CD14-positive monocyte (primary cell): ENCODE measurements around the gene HEPH. TPM values are rescaled to one million over a fixed set of nuclear protein-coding genes. Genes with fewer than 3 reads are reported as not detected.

Experiments
- DNase-seq, 3 donors: peaks; one replicate each; pipeline ENCODE4 v3.0.0-alpha.2; 2011 to 2022
- H2AFZ ChIP-seq: 2 replicates; pipeline ENCODE4 v1.6.0; 2012; ENCODE audit warnings: mild to moderate bottlenecking, low read depth, low read length, inconsistent platforms; ENCODE audit not compliant: insufficient read depth, poor library complexity, severe bottlenecking
- H3K27ac ChIP-seq, 2 donors: 1 replicate in 1 of 2; 2 replicates in 1 of 2; pipeline ENCODE4 v1.5.1; 2012 to 2013; ENCODE audit warnings: low read length in 2 of 2, control low read depth in 1 of 2, inconsistent platforms in 1 of 2, low read depth in 1 of 2, mild to moderate bottlenecking in 1 of 2
- H3K27me3 ChIP-seq, 2 donors: one replicate each; pipeline versions ENCODE4 v1.6.0 to v1.6.1; 2011 to 2013; ENCODE audit warnings: low read length in 2 of 2; ENCODE audit not compliant: control insufficient read depth in 2 of 2, insufficient read depth in 2 of 2
- H3K36me3 ChIP-seq, 2 donors: replicated peaks in 1 of 2; 1 replicate in 1 of 2; 2 replicates in 1 of 2; pipeline versions ENCODE4 v1.5.1 to v1.6.1; 2012 to 2013; ENCODE audit warnings: low read length in 2 of 2, control low read depth in 1 of 2, inconsistent platforms in 1 of 2, mild to moderate bottlenecking in 1 of 2; ENCODE audit not compliant: insufficient read depth in 2 of 2, control insufficient read depth in 1 of 2
- H3K4me1 ChIP-seq, 2 donors: 1 replicate in 1 of 2; 2 replicates in 1 of 2; pipeline versions ENCODE4 v1.5.1 to v1.6.1; 2012 to 2013; ENCODE audit warnings: low read length in 2 of 2, control low read depth in 1 of 2, inconsistent platforms in 1 of 2, mild to moderate bottlenecking in 1 of 2, moderate library complexity in 1 of 2; ENCODE audit not compliant: insufficient read depth in 2 of 2, control insufficient read depth in 1 of 2
- H3K4me2 ChIP-seq: replicated peaks from 2 replicates; pipeline ENCODE3; 2012; ENCODE audit warnings: low read length, moderate library complexity, mild to moderate bottlenecking; ENCODE audit not compliant: poor library complexity, severe bottlenecking; ENCODE audit errors: extremely low read depth
- H3K4me3 ChIP-seq, 3 experiments: fragments of 200-600 bp in 1 of 3; sonication (generic) in 1 of 3; replicated peaks in 1 of 3; 1 replicate in 2 of 3; 2 replicates in 1 of 3; pipeline ENCODE4 v1.5.1; 2011 to 2013; ENCODE audit warnings: low read length in 3 of 3, mild to moderate bottlenecking in 3 of 3, control low read depth in 2 of 3, low read depth in 2 of 3, inconsistent platforms in 1 of 3, moderate library complexity in 1 of 3
- H3K79me2 ChIP-seq: 2 replicates; pipeline ENCODE4 v1.6.0; 2012; ENCODE audit warnings: mild to moderate bottlenecking, control low read depth, inconsistent platforms, low read length, moderate library complexity; ENCODE audit not compliant: insufficient read depth
- H3K9ac ChIP-seq: 2 replicates; pipeline ENCODE4 v1.6.0; 2017; ENCODE audit warnings: low read length, mild to moderate bottlenecking; ENCODE audit not compliant: insufficient read depth, poor library complexity, severe bottlenecking
- H3K9me3 ChIP-seq, 2 donors: replicated peaks in 1 of 2; 1 replicate in 1 of 2; 2 replicates in 1 of 2; pipeline versions ENCODE4 v1.5.1 to v1.6.1; 2012 to 2013; ENCODE audit warnings: low read length in 2 of 2, control low read depth in 1 of 2; ENCODE audit not compliant: control insufficient read depth in 1 of 2, insufficient read depth in 1 of 2
- H4K20me1 ChIP-seq: 2 replicates; pipeline ENCODE4 v1.6.0; 2012; ENCODE audit warnings: mild to moderate bottlenecking, low read length, control low read depth, moderate library complexity; ENCODE audit not compliant: insufficient read depth
- H3K27ac Mint-ChIP-seq, 7 donors: one replicate each; pipeline ENCODE4 v1.8.0; 2020; ENCODE audit warnings: mild to moderate bottlenecking in 7 of 7, mixed read lengths in 7 of 7, moderate library complexity in 6 of 7, inconsistent platforms in 2 of 7
- H3K27me3 Mint-ChIP-seq, 3 donors: one replicate each; pipeline ENCODE4 v1.8.0; 2021 to 2022; ENCODE audit warnings: low read depth in 3 of 3, mild to moderate bottlenecking in 3 of 3, mixed read lengths in 3 of 3, moderate library complexity in 3 of 3, inconsistent platforms in 1 of 3
- H3K36me3 Mint-ChIP-seq, 2 donors: one replicate each; pipeline ENCODE4 v1.8.0; 2020; ENCODE audit warnings: mixed read lengths in 2 of 2, inconsistent platforms in 1 of 2, mild to moderate bottlenecking in 1 of 2
- H3K4me1 Mint-ChIP-seq: one replicate; pipeline ENCODE4 v1.8.0; 2020; ENCODE audit warnings: mild to moderate bottlenecking, mixed read lengths
- H3K4me3 Mint-ChIP-seq, 2 donors: one replicate each; pipeline ENCODE4 v1.8.0; 2020; ENCODE audit warnings: mild to moderate bottlenecking in 2 of 2, mixed read lengths in 2 of 2, moderate library complexity in 1 of 2
- H3K9me3 Mint-ChIP-seq, 7 donors: one replicate each; pipeline ENCODE4 v1.8.0; 2020 to 2022; ENCODE audit warnings: mixed read lengths in 7 of 7, mild to moderate bottlenecking in 6 of 7, moderate library complexity in 6 of 7, inconsistent platforms in 2 of 7
- WGBS: methylation state at CpG from one replicate; pipeline ENCODE4 v1.1.5; 2013; ENCODE audit warnings: missing lambda C conversion rate; ENCODE audit not compliant: insufficient coverage; 5-methylcytosine and 5-hydroxymethylcytosine counted together
- intact Hi-C, 2 donors: fragments of 100-400 bp; cut with micrococcal nuclease; formaldehyde crosslinking; loops; one replicate each; pipeline versions ENCODE4 v1.15.0 to v1.15.1; 2023
- polyA plus RNA-seq, 3 donors: library from polyadenylated mRNA; depleted of rRNA in 1 of 3; unstranded in 2 of 3; stranded (reverse) in 1 of 3; fragments of 300-500 nt in 2 of 3; fragments of >200 nt in 1 of 3; fragmentation: Illumina TruSeq in 2 of 3; gene quantifications; 1 replicate in 2 of 3; 2 replicates in 1 of 3; pipeline ENCODE4 v1.2.3, GENCODE V29; 2012 to 2021
- TF ChIP-seq, protein P1 (sequence below): fragments of 200-600 bp; IDR thresholded peaks from one replicate; pipeline ENCODE4 v1.8.0; 2022; ENCODE audit warnings: antibody characterized with exemption, mild to moderate bottlenecking

HEPH gene
- polyA plus RNA-seq, 3 donors, result 0.01 TPM; not detected in 2

DNA sequence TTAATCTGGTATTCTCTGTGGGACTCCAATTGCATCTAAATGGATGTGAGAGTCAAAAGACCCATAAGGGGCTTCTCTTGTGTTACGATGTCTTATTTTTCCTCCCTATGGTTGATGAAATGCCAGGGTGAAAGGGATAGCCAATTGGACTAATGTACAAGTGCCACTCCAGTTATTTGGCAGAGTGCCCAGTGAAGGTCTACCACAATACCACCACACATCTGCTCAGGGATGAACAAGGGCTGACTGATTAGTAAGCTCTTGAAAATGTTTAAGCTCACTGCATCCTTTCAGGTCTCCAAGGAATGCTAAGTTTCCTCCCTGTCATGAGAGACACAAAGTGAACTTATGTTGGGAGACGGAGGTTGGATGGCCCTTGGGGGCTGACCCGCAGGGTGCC, 57.8 kb downstream of the HEPH start:
- no peak for DNase-seq
- peaks cover 0 to 13% (median 4%) of the 10 kb centered on the region in 7 donors for H3K9me3 Mint-ChIP-seq
- no peaks in the 10 kb centered on the region for H3K4me1 ChIP-seq
- H3K4me2 ChIP-seq, result no peak overlapping the region
- H3K27ac ChIP-seq, result no peak overlapping the region
- H4K20me1 ChIP-seq, result no peaks in the 10 kb centered on the region
- H3K27ac Mint-ChIP-seq, result no peak overlapping the region
- H3K27me3 ChIP-seq, result no peaks in the 10 kb centered on the region
- intact Hi-C loops, result no loop called here
- H3K4me3 ChIP-seq, result no peak overlapping the region
- no peak overlapping the region for H3K9ac ChIP-seq
- no peak overlapping the region for H3K4me3 Mint-ChIP-seq
- H3K27me3 Mint-ChIP-seq, result peaks cover 0 to 12% (median 1%) of the 10 kb centered on the region in 3 donors
- H3K9me3 ChIP-seq, result no peaks in the 10 kb centered on the region
- H2AFZ ChIP-seq, result no peak overlapping the region
- peaks cover 2% of the 10 kb centered on the region for H3K4me1 Mint-ChIP-seq
- TF ChIP-seq, protein P1, sequence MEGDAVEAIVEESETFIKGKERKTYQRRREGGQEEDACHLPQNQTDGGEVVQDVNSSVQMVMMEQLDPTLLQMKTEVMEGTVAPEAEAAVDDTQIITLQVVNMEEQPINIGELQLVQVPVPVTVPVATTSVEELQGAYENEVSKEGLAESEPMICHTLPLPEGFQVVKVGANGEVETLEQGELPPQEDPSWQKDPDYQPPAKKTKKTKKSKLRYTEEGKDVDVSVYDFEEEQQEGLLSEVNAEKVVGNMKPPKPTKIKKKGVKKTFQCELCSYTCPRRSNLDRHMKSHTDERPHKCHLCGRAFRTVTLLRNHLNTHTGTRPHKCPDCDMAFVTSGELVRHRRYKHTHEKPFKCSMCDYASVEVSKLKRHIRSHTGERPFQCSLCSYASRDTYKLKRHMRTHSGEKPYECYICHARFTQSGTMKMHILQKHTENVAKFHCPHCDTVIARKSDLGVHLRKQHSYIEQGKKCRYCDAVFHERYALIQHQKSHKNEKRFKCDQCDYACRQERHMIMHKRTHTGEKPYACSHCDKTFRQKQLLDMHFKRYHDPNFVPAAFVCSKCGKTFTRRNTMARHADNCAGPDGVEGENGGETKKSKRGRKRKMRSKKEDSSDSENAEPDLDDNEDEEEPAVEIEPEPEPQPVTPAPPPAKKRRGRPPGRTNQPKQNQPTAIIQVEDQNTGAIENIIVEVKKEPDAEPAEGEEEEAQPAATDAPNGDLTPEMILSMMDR, result no peak
- WGBS, result 100% methylated on average over 2 of the region's 3 CpGs
- no peaks in the 10 kb centered on the region for H3K36me3 Mint-ChIP-seq
- no peaks in the 10 kb centered on the region for H3K36me3 ChIP-seq
- H3K79me2 ChIP-seq, result no peaks in the 10 kb centered on the region

DNA sequence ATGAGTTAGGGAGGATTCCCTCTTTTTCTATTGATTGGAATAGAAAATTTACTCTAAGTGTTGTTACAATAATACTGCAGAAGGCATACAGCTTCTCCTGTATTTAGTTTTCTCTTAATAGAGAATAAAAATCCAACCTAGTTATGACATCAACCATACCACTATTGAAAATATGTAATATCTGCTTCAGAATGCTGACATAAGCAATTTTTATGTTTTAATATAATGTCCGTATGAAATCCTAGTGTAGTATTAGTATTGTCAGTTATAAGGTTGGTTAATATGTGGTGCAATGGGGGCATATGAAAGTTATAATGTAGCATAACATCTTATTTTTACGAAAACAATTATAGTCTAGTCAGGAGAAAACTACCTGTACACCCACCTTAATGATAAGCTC, 68.2 kb downstream of the HEPH start:
- Mint-ChIP-seq H3K36me3 (no peaks in the 10 kb centered on the region), H3K9me3 (peaks cover 0 to 9% (median 3%) of the 10 kb centered on the region in 7 donors), H3K27ac (no peak overlapping the region), H3K4me1 (no peaks in the 10 kb centered on the region), H3K4me3 (no peak overlapping the region), H3K27me3 (peaks cover 0 to 5% (median 0%) of the 10 kb centered on the region in 3 donors)
- Histone ChIP-seq H3K27ac (no peak overlapping the region), H3K27me3 (no peaks in the 10 kb centered on the region), H3K36me3 (no peaks in the 10 kb centered on the region), H3K9ac (no peak overlapping the region), H4K20me1 (no peaks in the 10 kb centered on the region), H3K4me2 (no peak overlapping the region), H3K79me2 (no peaks in the 10 kb centered on the region), H3K4me3 (no peak overlapping the region), H3K4me1 (no peaks in the 10 kb centered on the region), H3K9me3 (no peaks in the 10 kb centered on the region), H2AFZ (no peak overlapping the region)
- no CpG with 5 or more reads among the region's 2 CpGs for WGBS
- TF ChIP-seq, protein P1, result no peak
- no peak for DNase-seq
- intact Hi-C loops, result no loop called here
